Measurements from ENCODE around the gene FOXP1. TPM values are rescaled to one million over a fixed set of nuclear protein-coding genes. Genes with fewer than 3 reads are reported as not detected.
A peak's percentile ranks its signal among the peaks of the same experiment; 100 is the strongest.

Gene FOXP1
- total and polyA plus RNA-seq, 9 of the 15 experiments (the other 6 are each of a cell fraction or from before 2014, with no cell fraction given): 7.7 to 34.5 (median 13.7) TPM

- Histone ChIP-seq H2AFZ (ENCODE audit: low read depth, low read length) (no peak overlapping the region), H3K4me2 (ENCODE audit: insufficient read depth, low read length) (no peak overlapping the region), H3K36me3 (ENCODE audit: control insufficient read depth, insufficient read depth, low read length) (no peaks in the 10 kb centered on the region), H3K27me3 (ENCODE audit: control insufficient read depth in 2 of 2, insufficient read depth in 2 of 2, low read length in 2 of 2) (no peaks in the 10 kb centered on the region), H3K4me1 (replicated peaks in 1 of 2; ENCODE audit: control insufficient read depth in 2 of 2, insufficient read depth in 2 of 2, low read length in 2 of 2) (peaks cover 7 to 24% of the 10 kb centered on the region in 2 experiments; a peak in 4 of 5 replicates), H3K9ac (ENCODE audit: insufficient read depth in 1 of 2, low read depth in 2 of 2, low read length in 2 of 2) (no peak overlapping the region), H3K27ac (ENCODE audit: extremely low read depth, low read depth, low read length) (no peak overlapping the region), H3K9me1 (ENCODE audit: control insufficient read depth, insufficient read depth, low read length) (no peaks in the 10 kb centered on the region), H4K20me1 (replicated peaks; ENCODE audit: control insufficient read depth, insufficient read depth, low read length) (peaks cover 3% of the 10 kb centered on the region), H3K4me3 (no peak overlapping the region), H3K9me3 (replicated peaks; ENCODE audit: control insufficient read depth, insufficient read depth, low read depth, low read length) (no peaks in the 10 kb centered on the region), H3K79me2 (ENCODE audit: control insufficient read depth, insufficient read depth, low read length) (no peaks in the 10 kb centered on the region)
- ATAC-seq (no peak), DNase-seq (ENCODE audit: extremely low read depth in 1 of 4, low spot score in 3 of 4) (no peak), FAIRE-seq (no peak)
- in situ Hi-C loops (cut with MboI) (no loop called here), intact Hi-C loops (cut with micrococcal nuclease) (no loop called here)
- 40% methylated on average over 4 of the region's 4 CpGs for WGBS (ENCODE audit: insufficient coverage, low coverage, missing lambda C conversion rate)
- CTCF ChIA-PET (ENCODE audit: low intra/inter-chr PET ratio): no interaction called here
- POLR2A ChIA-PET: no interaction called here
- no TSS peak for BruUV-seq (replicated peaks)
- no peak for TF ChIP-seq CREB3L1 (IDR thresholded peaks at IDR 0.05; ENCODE audit: borderline replicate concordance, low read depth)
- peak; percentile 36; the same call in 1 of the 2 replicates for TF ChIP-seq CEBPB (tag; IDR thresholded peaks at IDR 0.05)
Observed at GRCh38 chr3:71211083-71211482, 372.4 kb downstream of the FOXP1 start.

- Histone ChIP-seq H3K9me1 (ENCODE audit: control insufficient read depth, insufficient read depth, low read length) (no peaks in the 10 kb centered on the region), H3K36me3 (ENCODE audit: control insufficient read depth, insufficient read depth, low read length) (no peaks in the 10 kb centered on the region), H3K4me3 (no peak overlapping the region), H3K27ac (ENCODE audit: extremely low read depth, low read depth, low read length) (no peak overlapping the region), H3K9me3 (replicated peaks; ENCODE audit: control insufficient read depth, insufficient read depth, low read depth, low read length) (no peaks in the 10 kb centered on the region), H3K27me3 (ENCODE audit: control insufficient read depth in 2 of 2, insufficient read depth in 2 of 2, low read length in 2 of 2) (no peaks in the 10 kb centered on the region), H3K4me1 (replicated peaks in 1 of 2; ENCODE audit: control insufficient read depth in 2 of 2, insufficient read depth in 2 of 2, low read length in 2 of 2) (peaks cover 7 to 24% of the 10 kb centered on the region in 2 experiments), H3K9ac (ENCODE audit: insufficient read depth in 1 of 2, low read depth in 2 of 2, low read length in 2 of 2) (no peak overlapping the region), H3K79me2 (ENCODE audit: control insufficient read depth, insufficient read depth, low read length) (no peaks in the 10 kb centered on the region), H4K20me1 (replicated peaks; ENCODE audit: control insufficient read depth, insufficient read depth, low read length) (peaks cover 3% of the 10 kb centered on the region), H3K4me2 (ENCODE audit: insufficient read depth, low read length) (no peak overlapping the region), H2AFZ (ENCODE audit: low read depth, low read length) (0 out of 2 replicates have a peak overlapping the region, but pooled peaks have one; percentile 12)
- BruUV-seq (replicated peaks): no TSS peak
- in situ Hi-C loops (cut with MboI) (no loop called here), intact Hi-C loops (cut with micrococcal nuclease) (no loop called here)
- POLR2A ChIA-PET: no interaction called here
- DNase-seq (ENCODE audit: extremely low read depth in 1 of 4, low spot score in 3 of 4): peak; percentile 15 to 42 (median 20)
- 21% methylated on average over 4 of the region's 4 CpGs for WGBS (ENCODE audit: insufficient coverage, low coverage, missing lambda C conversion rate)
- peak; percentile 32 for FAIRE-seq
- ATAC-seq: peak; percentile 69
- CTCF ChIA-PET (ENCODE audit: low intra/inter-chr PET ratio): no interaction called here
- no peak for TF ChIP-seq ILK (tag; IDR thresholded peaks at IDR 0.05; ENCODE audit: borderline replicate concordance, low read depth)
- TF ChIP-seq FOXP4 (CRISPR knock-in tag; IDR thresholded peaks at IDR 0.05; ENCODE audit: borderline replicate concordance): no peak
- no peak for TF ChIP-seq NCOA1 (IDR thresholded peaks at IDR 0.05; ENCODE audit: low read depth)
- TF ChIP-seq RCOR1 (IDR thresholded peaks at IDR 0.05; ENCODE audit: borderline replicate concordance in 1 of 2, low read depth in 2 of 2, low read length in 2 of 2): 0 out of 4 replicates have a peak, but pooled peaks of 1 of the 2 experiments have one; percentile 8
- TF ChIP-seq YY1 (IDR thresholded peaks at IDR 0.05; ENCODE audit: borderline replicate concordance in 1 of 3, control insufficient read depth in 1 of 3, extremely low read depth in 1 of 3, insufficient read depth in 3 of 3, insufficient read length in 1 of 3, insufficient replicate concordance in 2 of 3, low read depth in 1 of 3, low read length in 2 of 3): peak in 1 of 3 experiments; percentile 30
- no peak for TF ChIP-seq U2AF2 (optimal IDR thresholded peaks at IDR 0.05; ENCODE audit: low read depth, low read length)
- no peak for TF ChIP-seq ZNF232 (CRISPR knock-in tag; IDR thresholded peaks at IDR 0.05)
- TF ChIP-seq PHF21A (IDR thresholded peaks at IDR 0.05; ENCODE audit: borderline replicate concordance, low read depth): no peak
Observed at GRCh38 chr3:71210257-71211007, 373.1 kb downstream of the FOXP1 start.
